HG03558 (cell line): ENCODE data around the gene NDRG4.
A peak's percentile ranks its signal among the peaks of the same experiment; 100 is the strongest.

Experiments
- ATAC-seq: cut with Tn5 transposase; IDR thresholded peaks from one replicate; pipeline ENCODE4 v1.9.1; 2021; ENCODE audit warnings: moderate number of reproducible peaks; ENCODE audit not compliant: unreplicated experiment; ENCODE audit errors: extremely low read depth

The NDRG4 gene

DNA sequence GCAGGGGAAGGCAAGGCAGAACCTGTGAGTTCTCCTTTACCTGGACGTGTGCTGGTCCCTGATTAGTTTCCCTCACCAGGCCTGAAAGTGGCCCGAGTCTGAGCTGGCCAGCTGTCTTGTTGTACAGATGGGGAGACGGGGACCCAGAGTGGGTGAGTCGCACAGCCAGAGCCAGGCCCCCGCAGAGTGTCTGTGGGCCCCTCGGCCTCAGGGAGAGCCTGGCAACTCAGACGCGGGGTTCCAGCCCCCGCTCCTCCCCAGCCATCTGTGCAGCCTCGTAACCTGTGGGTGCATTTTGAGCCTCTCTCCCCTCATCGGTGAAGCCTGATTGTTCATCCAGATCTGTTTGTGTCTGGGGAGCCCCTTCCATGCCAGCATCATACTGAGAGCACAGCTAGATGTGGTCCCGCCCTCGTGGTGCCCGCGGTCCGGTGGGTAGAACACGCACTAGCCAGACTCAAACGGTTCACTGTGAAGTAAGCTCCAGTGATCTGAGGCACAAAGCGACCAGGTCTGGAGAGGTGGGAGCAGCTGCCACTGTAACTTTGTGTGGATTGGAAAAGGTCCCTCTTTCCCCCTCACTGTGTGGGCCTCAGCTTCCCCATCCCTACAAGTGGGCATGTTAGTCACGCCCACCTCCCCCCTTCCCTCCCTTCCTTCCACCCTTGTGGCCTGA is 6.0 kb upstream of the NDRG4 start:
- ATAC-seq = no peak

DNA sequence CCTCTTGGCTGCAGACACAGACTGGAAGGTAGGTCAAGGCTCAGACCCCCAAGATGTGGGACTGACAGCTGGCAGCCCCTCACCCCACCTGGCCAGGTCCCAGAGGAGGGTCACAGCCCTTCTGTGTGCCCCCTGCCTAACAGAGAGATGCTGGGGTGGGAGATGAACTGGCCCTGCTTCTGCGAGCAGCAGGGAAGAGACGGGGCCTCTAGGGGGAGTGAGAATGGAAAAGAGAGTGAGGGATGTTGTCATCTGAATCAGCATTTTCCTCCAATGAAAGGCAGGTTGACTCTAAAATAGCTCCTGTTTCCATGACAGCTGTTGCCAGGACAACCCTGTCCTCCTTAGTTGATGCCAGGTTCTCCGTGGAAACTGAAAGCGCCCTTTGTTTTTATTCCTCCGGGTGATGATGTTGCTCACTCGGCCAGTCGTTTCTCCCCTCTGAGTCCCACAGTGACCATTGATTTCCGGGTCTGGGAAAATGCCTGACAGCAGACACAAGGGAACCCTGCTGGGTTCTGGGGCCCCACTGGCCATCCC is 4.9 kb upstream of the NDRG4 start:
- ATAC-seq = peak; percentile 72

DNA sequence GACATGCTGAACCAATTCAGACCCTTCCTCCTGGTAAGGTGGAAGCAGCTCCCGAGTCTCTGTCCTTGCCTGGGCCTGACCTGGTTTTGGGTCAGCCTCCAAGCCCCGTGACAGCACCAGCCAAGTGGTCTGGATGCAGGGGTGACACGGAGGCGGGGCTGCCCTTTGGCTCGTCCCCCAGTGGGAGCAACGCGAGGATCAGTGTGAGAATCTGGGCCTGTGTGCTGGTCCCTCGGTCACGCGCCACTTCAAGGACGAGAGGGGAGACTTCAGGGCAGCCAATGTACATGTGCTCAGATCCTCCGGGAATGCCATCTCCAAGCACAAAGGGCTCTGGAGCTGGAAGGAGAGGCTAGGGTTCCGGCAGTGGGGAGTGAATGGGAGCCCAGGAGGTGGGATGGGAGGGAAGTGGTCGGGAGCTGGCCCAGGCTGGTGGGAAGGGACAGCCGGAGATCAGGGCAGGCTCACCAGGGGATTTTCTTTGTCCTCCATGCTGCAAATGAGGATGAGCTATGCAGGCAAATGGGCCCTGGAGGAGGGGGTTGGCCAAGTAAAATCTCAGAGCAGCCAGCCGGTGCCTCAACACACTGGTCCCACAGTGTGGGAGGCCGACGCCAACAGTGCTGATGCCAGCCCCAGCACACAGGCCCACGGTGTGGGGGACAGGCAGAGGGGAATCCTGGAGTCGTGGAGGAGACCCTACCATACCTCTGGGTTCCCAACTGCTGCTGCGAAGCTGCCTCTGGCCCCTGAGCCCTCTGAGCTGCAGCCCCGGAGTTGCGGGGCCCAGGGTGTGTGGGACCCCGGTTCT is 4.2 kb upstream of the NDRG4 start:
- no peak for ATAC-seq

GRCh38 chr16:58497468-58497867 is 2.5 kb upstream of the NDRG4 start:
- no peak for ATAC-seq

DNA sequence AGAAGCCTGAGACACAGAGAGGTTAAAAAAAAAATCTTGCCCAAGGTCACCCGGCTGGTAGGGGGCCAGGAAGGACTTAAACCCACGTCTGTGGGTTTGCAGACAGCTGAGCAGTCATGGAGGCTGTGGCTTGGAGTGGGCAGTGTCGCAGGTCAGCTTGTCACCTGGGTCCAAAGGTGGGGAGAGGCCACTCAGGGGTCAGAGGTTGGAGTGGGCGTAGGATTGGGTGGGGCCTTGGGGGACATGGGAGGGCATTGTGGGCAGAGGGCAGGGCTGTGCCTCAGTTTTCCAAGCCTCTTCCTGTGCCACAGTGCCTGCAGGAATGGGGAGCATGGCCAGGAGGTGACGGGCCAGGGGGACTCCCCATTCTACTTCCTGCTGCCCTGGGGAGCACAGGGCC is 2.0 kb upstream of the NDRG4 start:
- ATAC-seq = no peak

DNA sequence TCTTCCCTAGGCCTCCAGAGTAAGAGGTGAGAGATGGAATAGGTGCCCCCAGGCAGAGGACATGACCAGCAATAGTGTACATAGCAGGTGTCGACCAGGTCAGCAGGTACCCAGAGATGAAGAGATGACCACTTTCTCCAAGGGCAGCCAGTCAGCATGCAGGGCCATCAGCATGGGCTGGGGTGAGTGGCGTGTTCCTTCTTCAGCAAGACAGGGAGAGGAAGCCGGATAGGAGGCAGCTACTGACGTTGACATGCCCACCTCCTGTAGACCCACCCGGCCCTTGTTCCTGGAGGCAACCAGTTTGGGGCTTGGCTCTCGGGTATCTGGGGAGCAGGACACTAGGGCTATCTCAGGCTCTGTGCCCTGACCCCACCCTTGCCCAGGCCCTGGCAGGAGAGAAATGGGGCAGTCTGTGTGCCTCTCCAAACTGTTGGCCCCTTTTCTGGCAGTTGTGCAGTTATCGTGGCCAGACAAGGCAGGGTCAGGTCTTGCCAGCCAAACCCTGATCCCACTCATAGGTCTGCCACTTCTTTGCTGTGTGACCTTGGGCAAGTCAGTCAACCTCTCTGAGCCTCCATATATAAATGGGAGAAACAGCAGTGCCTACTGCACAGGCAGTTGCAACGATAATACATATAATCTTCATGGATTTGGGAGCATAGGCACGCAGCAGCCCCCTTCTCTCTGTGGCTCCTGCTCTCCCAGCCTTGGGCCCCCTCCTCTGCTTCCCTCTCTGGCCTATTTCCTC is 1.4 kb upstream of the NDRG4 start:
- ATAC-seq = no peak

GRCh38 chr16:58499092-58499511 is 841 bp upstream of the NDRG4 start:
- no peak for ATAC-seq

- ATAC-seq = no peak
Observed at GRCh38 chr16:58500430-58501241, 693 bp downstream of the NDRG4 start.

GRCh38 chr16:58501242-58502131 is 1.5 kb downstream of the NDRG4 start:
- no peak for ATAC-seq

- no peak for ATAC-seq
Observed at GRCh38 chr16:58502217-58502921, 2.4 kb downstream of the NDRG4 start.

GRCh38 chr16:58503166-58503862 is 3.4 kb downstream of the NDRG4 start:
- ATAC-seq = no peak

- ATAC-seq = no peak
Observed at GRCh38 chr16:58503863-58504688, 4.1 kb downstream of the NDRG4 start.

- ATAC-seq = no peak
Observed at GRCh38 chr16:58506241-58507194, 6.6 kb downstream of the NDRG4 start.

GRCh38 chr16:58507195-58507962 is 7.4 kb downstream of the NDRG4 start:
- no peak for ATAC-seq

DNA sequence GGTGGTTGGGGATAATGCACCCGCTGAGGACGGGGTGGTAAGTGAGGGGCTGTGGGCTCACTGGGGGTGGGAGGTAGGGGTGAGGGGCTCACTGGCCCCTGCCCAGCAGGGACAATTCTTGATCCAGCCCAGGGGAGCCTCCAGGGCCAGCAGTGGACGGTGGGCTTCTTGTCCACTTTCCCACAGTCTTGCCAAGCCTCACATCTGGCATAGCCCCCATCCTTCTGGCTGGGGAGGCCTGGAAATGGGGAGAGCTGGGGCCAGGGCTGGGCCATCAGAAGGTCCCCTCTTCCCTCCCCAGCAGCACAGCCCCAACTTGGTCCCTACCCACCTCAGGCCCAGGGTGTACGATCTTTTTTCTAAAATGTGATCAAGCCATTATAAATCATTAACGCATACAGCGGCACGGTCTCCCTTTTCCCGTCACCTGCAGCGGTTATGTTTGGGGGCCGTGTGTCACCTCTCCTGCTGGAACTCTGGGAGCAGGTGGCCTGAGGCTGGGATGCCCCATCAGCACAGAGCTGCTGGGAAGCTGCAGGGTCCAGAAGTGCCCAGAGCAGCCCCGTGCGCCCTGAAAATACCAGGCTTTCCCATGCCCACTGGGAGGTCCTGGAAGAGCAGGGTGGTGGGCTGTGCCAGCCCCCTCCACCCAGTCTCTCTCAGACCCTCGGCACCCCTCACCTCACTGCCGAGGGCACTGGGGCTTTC is 8.2 kb downstream of the NDRG4 start:
- ATAC-seq = no peak
